ENCODE measurements around the gene LAMC3.

LAMC3 gene

GRCh38 chr9:131049829-131050715 is 41.1 kb downstream of the LAMC3 start:
- no peak for DNase-seq

DNA sequence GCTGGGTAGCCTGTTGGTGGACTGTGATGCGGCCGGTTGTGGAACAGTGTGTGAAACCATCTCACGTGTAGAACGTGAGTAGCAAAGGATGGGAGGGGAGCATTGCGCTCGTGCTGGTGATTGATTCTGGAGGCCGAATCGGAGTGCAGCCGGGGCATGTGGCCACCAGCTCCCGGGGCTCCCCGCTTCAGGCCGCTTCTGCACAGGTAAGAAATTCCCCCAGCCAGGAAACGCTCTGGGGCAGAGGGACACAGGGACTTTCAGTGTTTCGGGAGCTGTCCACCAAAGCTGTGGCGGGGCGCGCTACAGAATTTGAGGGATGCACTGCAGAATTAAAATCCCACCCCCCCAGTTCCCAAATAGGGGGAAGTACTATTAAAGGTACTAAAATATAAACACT is 41.9 kb downstream of the LAMC3 start:
- no peak for DNase-seq

DNA sequence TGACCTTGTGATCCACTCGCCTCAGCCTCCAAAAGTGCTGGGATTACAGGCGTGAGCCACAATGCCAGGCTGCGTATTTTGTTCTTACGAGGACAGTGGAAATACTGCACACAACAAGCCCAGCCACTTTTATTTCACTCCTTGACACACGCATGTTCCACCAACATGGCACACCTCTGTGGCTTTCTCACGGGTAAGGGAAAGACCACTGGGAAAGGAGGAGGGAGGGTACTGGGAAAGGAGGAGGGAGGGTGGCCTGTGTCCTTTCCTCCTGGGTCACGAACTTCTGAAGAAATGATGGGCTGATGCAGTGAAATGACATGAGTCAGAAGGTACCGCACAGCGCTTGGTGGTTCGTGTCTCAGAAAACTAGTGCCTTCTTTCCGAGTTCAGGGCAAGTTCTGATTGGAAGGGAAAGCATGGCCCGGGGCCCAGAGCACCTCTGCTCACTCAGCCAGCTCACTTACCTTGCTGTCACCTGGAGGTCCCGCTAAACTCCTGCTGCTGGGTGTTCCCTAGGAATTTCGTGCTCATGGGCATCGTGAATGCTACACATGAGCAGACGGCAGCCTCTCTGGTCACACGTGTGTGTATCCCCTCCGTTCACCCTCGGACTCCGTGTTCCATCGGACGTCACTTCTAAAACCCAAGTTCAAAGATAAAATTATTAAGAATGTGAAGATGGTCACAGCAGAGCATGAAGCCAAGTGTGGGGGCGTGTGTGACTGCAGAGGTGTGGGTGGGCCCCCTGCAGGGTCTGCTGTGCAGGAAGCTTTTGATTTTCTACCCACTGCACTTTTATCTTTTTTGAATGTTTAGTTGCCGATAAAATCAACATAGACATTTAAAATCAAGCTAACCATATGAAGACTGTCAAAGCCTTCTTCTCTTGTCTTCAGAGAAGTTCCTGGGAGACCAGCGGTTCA is 42.9 kb downstream of the LAMC3 start:
- no peak for DNase-seq

GRCh38 chr9:131053896-131054295 is 44.9 kb downstream of the LAMC3 start:
- DNase-seq = no peak

DNA sequence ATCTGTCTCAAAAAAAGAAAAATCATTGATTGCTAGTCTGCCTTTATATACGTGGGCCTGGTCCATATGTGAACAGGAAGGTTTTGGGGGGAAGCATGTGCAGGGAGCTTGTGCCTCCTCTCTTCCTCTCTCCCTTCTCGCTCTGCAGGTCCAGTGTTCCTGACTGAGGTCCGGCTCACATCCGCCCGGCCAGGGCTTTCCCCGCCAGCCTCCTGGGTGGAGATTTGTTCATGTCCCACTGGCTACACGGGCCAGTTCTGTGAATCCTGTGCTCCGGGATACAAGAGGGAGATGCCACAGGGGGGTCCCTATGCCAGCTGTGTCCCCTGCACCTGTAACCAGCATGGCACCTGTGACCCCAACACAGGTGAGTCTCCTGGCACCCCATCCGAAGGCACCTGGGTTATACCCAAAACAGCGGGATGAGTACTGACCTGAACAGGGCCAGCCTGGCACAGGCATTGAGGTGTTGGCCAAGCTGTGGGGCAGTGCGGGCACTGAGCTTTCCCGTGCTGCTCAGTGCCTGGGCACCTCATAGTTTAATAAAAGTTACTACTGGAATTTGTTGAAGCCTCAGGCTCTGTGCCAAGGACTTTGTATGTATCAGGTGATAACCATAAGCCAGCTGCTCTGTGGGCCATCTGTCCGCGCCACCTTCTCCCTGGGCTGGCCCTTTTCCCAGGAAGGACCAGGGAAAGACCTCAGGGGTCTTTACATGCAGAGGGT is 48.0 kb downstream of the LAMC3 start:
- DNase-seq = no peak

DNA sequence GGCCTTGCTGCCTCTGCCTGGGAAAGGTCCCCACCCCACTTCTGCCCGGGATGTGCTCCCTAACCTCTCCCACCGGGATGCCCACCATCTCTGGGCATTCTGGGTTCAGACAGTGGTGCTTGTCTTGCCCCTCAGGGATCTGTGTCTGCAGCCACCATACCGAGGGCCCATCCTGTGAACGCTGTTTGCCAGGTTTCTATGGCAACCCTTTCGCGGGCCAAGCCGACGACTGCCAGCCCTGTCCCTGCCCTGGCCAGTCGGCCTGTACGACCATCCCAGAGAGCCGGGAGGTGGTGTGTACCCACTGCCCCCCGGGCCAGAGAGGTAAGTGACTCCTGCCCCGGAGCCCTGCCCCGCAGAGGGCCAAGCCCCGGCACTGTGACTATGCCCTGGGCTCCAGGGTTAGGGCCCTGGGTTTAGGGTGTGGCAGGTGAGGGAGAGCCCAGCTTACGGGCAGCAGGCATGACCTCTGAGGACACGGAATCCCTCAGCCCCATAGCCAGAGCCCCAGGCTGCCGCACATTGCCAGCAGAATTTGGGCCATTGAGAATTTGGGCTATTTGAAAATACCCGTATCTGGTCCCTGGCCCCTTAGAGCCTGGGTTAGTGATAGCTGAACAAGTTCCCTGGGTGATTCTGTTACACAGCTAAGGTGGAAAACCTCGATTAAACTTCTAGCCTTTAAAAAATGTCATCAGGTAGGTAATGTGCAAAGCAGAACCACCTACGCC is 52.1 kb downstream of the LAMC3 start:
- no peak for DNase-seq

DNA sequence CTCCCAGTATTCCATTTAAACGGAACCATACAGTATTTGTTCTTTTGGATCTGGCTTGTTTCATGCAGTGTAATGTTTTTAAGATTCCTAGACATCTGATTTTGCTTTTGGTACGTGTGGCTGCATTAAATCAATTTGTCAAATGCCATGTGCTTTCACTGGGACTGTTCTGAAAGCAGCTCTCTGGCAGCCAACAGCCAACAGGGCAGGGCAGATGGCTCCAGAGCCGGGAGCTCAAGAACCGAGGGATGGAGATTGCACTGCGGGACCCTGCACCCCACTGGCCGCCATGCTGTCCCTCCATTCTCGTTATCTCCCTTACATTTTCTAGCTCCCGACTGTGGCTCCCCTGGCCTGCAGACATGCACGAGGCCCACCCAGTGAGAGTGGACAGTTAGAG is 54.0 kb downstream of the LAMC3 start:
- DNase-seq = no peak

- no peak for DNase-seq
Measured at GRCh38 chr9:131065599-131065998, 56.6 kb downstream of the LAMC3 start.

DNA sequence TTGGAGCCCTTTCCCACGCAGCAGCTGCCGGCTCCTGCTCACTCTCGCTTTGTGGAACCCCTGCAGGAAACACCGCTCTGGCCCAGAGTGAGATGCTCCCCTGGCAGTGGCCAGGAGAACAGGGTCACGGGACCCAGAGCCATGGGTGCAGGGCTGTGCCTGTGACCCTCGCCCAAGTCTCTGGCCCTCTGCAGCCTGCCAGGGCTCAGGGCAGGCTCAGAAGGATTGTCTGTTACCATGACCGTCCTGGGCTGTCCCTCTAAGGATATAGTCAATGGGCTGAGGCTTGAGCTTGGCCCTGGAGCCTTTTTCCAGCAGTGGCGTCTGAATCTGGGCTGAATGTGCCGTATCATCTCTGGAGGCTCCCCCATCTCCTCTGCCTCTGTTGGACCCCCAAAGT is 58.7 kb downstream of the LAMC3 start:
- DNase-seq = no peak

DNA sequence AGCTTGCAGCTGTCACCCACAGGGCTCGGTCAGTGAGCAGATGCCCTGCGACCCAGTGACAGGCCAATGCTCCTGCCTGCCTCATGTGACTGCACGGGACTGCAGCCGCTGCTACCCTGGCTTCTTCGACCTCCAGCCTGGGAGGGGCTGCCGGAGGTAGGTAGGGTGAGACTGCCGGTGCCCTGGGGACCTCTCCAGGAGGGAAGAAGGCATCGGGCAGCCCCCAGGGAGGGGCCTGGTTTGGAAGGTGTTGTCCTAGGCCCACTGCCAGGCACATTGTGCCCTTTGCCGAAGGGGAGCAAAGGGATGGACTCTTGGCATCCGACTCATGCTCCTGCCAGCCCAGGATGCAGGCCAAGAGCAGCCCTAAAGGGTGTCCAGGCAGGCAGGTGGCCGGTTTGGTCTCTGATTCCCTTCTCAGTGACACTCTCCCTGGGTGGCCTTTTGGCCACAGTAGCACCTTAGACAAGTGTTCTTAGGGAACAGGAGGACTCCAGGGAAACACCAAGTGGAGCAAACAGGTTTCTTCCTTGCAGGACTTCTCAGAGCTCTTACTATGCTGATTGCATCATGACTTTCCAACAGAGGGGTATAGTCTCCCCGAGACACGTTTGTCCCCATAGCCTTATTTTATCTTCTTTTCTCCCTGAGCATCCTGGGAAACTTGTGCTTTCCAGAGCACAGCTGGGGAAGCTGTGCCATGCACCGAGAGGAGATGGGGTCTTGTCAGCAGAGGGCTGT is 59.3 kb downstream of the LAMC3 start:
- DNase-seq = no peak

DNA sequence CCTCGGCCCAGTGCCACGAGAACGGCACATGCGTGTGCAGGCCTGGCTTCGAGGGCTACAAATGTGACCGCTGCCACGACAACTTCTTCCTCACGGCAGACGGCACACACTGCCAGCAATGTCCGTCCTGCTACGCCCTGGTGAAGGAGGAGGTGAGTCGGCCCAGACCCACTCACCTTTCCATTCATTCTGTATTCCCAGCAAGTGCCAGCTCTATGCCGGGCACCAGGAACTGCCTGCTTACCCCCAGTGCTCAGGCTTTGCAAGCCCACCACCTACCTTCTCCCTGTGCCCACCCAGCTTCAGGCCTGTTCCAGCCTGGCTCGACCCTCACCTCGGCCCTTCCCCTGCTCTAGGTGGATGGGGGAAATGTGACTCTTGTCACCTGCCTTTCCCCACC is 60.7 kb downstream of the LAMC3 start:
- DNase-seq = no peak

GRCh38 chr9:131072107-131072870 is 63.3 kb downstream of the LAMC3 start:
- DNase-seq = no peak

DNA sequence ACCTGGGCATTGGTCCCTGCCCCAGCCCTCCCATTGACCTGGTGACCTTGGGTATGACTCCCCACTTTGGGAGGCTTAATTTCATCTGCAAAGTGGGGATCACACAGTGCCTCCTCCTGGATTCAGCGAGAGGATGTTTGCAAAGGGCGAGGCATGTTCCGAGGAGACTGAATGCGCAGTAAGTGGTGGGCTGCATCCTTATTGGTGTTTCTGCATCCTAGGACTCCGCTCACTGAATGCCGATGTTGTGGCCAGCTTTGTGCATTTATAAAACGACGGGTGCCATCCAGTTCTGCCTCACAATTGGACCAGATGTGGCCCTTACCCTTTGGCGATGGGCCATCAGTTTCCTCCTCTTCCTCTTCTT is 63.9 kb downstream of the LAMC3 start:
- no peak for DNase-seq

GRCh38 chr9:131076347-131077195 is 67.6 kb downstream of the LAMC3 start:
- DNase-seq = no peak

DNA sequence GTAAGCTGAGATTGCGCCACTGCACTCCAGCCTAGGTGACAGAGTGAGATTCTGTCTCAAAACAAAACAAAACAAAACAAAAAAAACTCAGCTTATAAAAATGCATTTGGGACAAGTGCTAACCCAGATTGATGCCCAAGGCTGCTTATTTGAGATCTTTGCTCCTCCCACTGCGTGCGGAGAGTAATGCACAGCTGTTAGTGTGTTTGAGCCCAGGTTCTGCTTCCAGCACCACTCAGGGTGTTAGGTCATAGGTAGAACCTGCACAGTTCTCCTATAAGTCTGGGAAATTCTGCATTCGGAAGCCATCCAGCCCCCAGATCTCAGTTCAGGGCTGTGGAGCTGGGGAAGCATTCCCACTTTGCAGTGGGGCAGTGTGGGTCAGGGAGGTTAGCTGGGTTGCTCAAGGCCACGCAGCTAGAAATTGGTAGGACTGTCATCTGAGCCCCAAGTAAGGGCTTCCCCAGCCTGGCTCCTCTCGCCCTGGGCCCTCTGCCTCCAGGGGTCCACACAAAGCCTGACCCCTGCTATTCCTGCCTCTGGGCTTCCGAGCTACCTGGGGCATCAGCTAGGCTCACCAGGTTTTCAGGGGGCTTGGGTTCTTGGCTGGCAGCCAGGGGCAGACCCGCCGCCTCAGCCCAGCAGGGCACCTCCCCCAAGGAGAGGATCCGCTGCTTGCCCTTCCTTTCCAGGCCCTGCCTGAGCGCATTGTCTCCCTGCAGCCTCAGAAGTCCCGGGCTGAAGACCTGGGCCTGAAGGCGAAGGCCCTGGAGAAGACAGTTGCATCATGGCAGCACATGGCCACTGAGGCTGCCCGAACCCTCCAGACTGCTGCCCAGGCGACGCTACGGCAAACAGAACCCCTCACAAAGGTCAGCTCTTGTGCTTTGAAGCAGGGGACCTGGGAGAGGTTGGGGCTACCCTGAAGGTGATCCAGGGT is 69.7 kb downstream of the LAMC3 start:
- DNase-seq = no peak

DNA sequence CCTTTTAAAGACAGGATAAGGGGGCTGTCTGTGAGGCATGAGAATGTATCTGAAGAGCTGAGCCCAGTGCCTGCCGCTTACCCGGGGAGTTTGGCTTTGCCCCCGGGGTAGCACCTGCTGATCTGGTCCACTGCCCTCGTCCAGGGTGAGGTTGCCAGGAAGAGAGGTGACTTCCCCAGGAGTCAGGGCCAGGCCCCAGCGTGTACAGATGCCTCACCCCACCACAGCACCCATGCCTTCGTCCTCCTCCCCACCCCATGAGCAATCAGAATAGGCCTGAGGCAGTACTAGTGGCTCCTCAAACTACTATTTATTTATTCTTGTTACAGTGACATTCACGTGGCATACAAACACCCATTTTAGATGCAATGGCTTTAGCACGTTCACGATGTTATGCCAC is 71.6 kb downstream of the LAMC3 start:
- no peak for DNase-seq

DNA sequence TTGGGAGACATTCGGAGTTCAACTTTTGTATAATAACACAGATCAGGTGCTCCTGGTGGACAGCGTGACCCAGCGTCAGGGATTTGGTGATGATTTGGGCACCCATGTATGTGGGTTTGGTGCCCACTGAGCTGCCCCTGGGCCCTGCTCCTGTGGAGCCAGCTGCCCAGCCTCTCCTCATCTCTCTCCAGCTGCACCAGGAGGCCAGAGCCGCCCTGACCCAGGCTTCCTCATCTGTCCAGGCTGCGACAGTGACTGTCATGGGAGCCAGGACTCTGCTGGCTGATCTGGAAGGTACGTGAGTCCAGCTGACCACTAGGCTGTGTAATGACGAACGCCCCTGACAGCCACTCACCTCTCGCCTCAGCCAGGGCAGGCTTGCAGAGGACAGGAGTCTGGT is 72.9 kb downstream of the LAMC3 start:
- no peak for DNase-seq

- no peak for DNase-seq
Measured at GRCh38 chr9:131082774-131083512, 74.0 kb downstream of the LAMC3 start.

All from OCI-M1 (cell line).